ENCODE data around the gene WNT6. TPM values are rescaled to one million over a fixed set of nuclear protein-coding genes. Genes with fewer than 3 reads are reported as not detected.

The WNT6 gene
- total RNA-seq, 1 donor from 2014 or later, result 0.64 TPM

- Mint-ChIP-seq H3K4me3 (ENCODE audit: unreplicated experiment) (no peak overlapping the region), H3K36me3 (ENCODE audit: unreplicated experiment) (no peaks in the 10 kb centered on the region), H3K27me3 (ENCODE audit: unreplicated experiment) (peaks cover 35% of the 10 kb centered on the region), H3K27ac (ENCODE audit: unreplicated experiment) (no peak overlapping the region), H3K9me3 (ENCODE audit: unreplicated experiment) (no peaks in the 10 kb centered on the region), H3K4me1 (ENCODE audit: unreplicated experiment) (peaks cover 20% of the 10 kb centered on the region)
- no peak for DNase-seq (ENCODE audit: extremely low spot score, unreplicated experiment)
- no peak for TF ChIP-seq CTCF (IDR thresholded peaks at IDR 0.05)
Observed at GRCh38 chr2:218830526-218831306, 28.9 kb upstream of the WNT6 start.

GRCh38 chr2:218831378-218831990 is 28.1 kb upstream of the WNT6 start, which contains the start of gene PRKAG3:
TSS of gene PRKAG3 (minus strand) at chr2:218831803.
- Mint-ChIP-seq H3K4me3 (ENCODE audit: unreplicated experiment) (no peak within 1 kb of the TSS), H3K27ac (ENCODE audit: unreplicated experiment) (no peak within 1 kb of the TSS), H3K36me3 (ENCODE audit: unreplicated experiment) (no peaks in the 10 kb centered on the region), H3K9me3 (ENCODE audit: unreplicated experiment) (no peaks in the 10 kb centered on the region), H3K27me3 (ENCODE audit: unreplicated experiment) (peaks cover 34% of the 10 kb centered on the region), H3K4me1 (ENCODE audit: unreplicated experiment) (peaks cover 20% of the 10 kb centered on the region)
- no peak for TF ChIP-seq CTCF (IDR thresholded peaks at IDR 0.05)
- DNase-seq (ENCODE audit: extremely low spot score, unreplicated experiment), result no peak

GRCh38 chr2:218832081-218832480 is 27.5 kb upstream of the WNT6 start:
- Mint-ChIP-seq H3K9me3 (ENCODE audit: unreplicated experiment) (no peaks in the 10 kb centered on the region), H3K4me3 (ENCODE audit: unreplicated experiment) (no peak overlapping the region), H3K27me3 (ENCODE audit: unreplicated experiment) (peaks cover 32% of the 10 kb centered on the region), H3K36me3 (ENCODE audit: unreplicated experiment) (no peaks in the 10 kb centered on the region), H3K27ac (ENCODE audit: unreplicated experiment) (no peak overlapping the region), H3K4me1 (ENCODE audit: unreplicated experiment) (peaks cover 20% of the 10 kb centered on the region)
- TF ChIP-seq CTCF (IDR thresholded peaks at IDR 0.05), result no peak
- no peak for DNase-seq (ENCODE audit: extremely low spot score, unreplicated experiment)

- H3K27me3 Mint-ChIP-seq (ENCODE audit: unreplicated experiment), result peaks cover 31% of the 10 kb centered on the region
Observed at GRCh38 chr2:218832520-218832919, 27.1 kb upstream of the WNT6 start.

More at GRCh38 chr2:218832520-218832919, 27.1 kb upstream of the WNT6 start:
- Mint-ChIP-seq H3K36me3 (ENCODE audit: unreplicated experiment) (no peaks in the 10 kb centered on the region), H3K4me1 (ENCODE audit: unreplicated experiment) (peaks cover 20% of the 10 kb centered on the region), H3K9me3 (ENCODE audit: unreplicated experiment) (peaks cover 2% of the 10 kb centered on the region), H3K27ac (ENCODE audit: unreplicated experiment) (no peak overlapping the region), H3K4me3 (ENCODE audit: unreplicated experiment) (no peak overlapping the region)
- DNase-seq (ENCODE audit: extremely low spot score, unreplicated experiment), result no peak
- TF ChIP-seq CTCF (IDR thresholded peaks at IDR 0.05), result no peak

Measured in osteocyte (in vitro differentiated cells).